ENCODE results near the gene GCK. TPM values are rescaled to one million over a fixed set of nuclear protein-coding genes. Genes with fewer than 3 reads are reported as not detected.

The GCK gene
- total and polyA plus RNA-seq, 2 donors (not counting 1 experiment from before 2014, with no cell fraction given) = 0.22 to 0.24 TPM

DNA sequence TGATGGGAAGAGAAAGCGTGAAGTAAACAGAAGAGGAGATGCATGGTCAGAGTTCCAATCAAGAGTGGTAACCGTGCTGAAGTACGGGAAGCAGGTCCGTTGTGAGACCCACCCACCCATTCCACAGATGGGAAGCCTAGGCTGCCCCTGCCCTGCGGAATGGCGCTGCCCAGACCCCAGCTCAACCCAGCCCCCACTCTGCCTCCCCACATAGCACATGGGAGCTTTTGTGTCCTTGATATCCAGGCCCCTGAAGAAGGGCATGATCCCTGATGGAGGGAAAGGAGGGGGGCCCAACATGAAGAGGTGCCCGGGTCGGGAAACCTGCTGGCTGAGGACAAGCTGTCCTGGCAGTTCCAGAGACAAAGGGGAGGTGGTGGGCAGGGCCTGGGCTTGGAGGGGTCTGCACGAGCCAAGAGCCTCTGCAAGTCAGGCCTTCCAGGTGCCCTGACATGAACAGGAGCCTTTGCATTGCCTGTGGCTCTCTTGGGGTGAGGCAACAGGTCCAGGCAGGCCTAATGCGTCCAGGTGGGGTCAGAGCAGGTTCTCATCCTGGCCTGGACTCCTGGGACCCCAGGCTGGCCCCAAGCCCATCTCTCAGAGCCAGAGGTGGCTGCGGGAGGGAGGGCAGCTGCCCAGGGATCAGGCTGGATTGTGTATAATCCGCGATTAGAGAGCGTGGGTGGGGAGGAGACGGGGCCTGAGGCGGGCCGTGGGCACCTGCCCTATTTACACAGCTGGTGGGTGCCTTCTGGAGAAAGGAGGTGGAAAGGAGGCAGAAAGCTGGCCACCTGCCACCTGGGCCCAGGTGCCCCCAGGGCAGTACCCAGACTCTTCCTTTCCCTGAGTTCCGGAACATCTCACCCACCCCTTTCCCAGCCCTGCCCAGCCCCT lies 35.1 kb upstream of the GCK start:
- Histone ChIP-seq H4K20me1 (ENCODE audit: control insufficient read depth, insufficient read depth, low read length, poor library complexity, severe bottlenecking) (no peaks in the 10 kb centered on the region), H3K9me3 (ENCODE audit: control extremely low read depth in 1 of 3, control insufficient read depth in 2 of 3, insufficient read depth in 1 of 3, low read length in 2 of 3) (no peaks in the 10 kb centered on the region), H3K79me2 (ENCODE audit: control insufficient read depth, insufficient read depth, low read length) (no peaks in the 10 kb centered on the region), H3K4me1 (ENCODE audit: control insufficient read depth in 2 of 2, insufficient read depth in 2 of 2, low read length in 2 of 2) (no peaks in the 10 kb centered on the region), H3K27me3 (replicated peaks in 1 of 4; ENCODE audit: control extremely low read depth in 1 of 4, control insufficient read depth in 3 of 4, insufficient read depth in 4 of 4, low read length in 3 of 4) (peaks cover 0 to 6% (median 0%) of the 10 kb centered on the region in 4 experiments), H3K4me3 (ENCODE audit: control extremely low read depth in 1 of 5, extremely low read depth in 1 of 5, insufficient read depth in 1 of 5, low read depth in 2 of 5, low read length in 4 of 5) (no peak overlapping the region), H3K36me3 (replicated peaks in 1 of 2; ENCODE audit: control extremely low read depth in 1 of 2, control insufficient read depth in 1 of 2, extremely low read depth in 1 of 2, insufficient read depth in 2 of 2, low read length in 1 of 2) (no peaks in the 10 kb centered on the region), H3K9ac (ENCODE audit: low read length) (no peak overlapping the region), H3K27ac (ENCODE audit: low read length in 2 of 2) (no peak overlapping the region), H2AFZ (ENCODE audit: insufficient read depth, low read depth, low read length, poor library complexity, severe bottlenecking) (no peak overlapping the region), H3K4me2 (replicated peaks; ENCODE audit: low read depth, low read length, poor library complexity, severe bottlenecking) (no peak overlapping the region)
- ChIA-PET POLR2A (no interaction called here), CTCF (interaction anchor here (0.6 kb wide), 1 partner anchor 935 kb away, joined by 3 read pairs; no protein-coding TSS in a partner anchor)
- Mint-ChIP-seq H3K27ac (no peak overlapping the region), H3K4me3 (no peak overlapping the region), H3K27me3 (peaks cover 12% of the 10 kb centered on the region), H3K9me3 (ENCODE audit: insufficient read depth) (no peaks in the 10 kb centered on the region), H3K4me1 (no peaks in the 10 kb centered on the region)
- intact Hi-C loops (cut with micrococcal nuclease) = no loop called here
- no peak for DNase-seq
- 90% methylated on average over 11 of the region's 18 CpGs for WGBS (ENCODE audit: insufficient coverage)
- TF ChIP-seq, protein P1, sequence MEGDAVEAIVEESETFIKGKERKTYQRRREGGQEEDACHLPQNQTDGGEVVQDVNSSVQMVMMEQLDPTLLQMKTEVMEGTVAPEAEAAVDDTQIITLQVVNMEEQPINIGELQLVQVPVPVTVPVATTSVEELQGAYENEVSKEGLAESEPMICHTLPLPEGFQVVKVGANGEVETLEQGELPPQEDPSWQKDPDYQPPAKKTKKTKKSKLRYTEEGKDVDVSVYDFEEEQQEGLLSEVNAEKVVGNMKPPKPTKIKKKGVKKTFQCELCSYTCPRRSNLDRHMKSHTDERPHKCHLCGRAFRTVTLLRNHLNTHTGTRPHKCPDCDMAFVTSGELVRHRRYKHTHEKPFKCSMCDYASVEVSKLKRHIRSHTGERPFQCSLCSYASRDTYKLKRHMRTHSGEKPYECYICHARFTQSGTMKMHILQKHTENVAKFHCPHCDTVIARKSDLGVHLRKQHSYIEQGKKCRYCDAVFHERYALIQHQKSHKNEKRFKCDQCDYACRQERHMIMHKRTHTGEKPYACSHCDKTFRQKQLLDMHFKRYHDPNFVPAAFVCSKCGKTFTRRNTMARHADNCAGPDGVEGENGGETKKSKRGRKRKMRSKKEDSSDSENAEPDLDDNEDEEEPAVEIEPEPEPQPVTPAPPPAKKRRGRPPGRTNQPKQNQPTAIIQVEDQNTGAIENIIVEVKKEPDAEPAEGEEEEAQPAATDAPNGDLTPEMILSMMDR (IDR thresholded peaks at IDR 0.05) = no peak
- TF ChIP-seq EZH2 (IDR thresholded peaks at IDR 0.05; ENCODE audit: borderline replicate concordance, insufficient read depth, low read depth, low read length, poor library complexity, severe bottlenecking) = no peak
- no peak for ATAC-seq (ENCODE audit: low read depth)
